Measurements from ENCODE around the gene KIFAP3.

DNA sequence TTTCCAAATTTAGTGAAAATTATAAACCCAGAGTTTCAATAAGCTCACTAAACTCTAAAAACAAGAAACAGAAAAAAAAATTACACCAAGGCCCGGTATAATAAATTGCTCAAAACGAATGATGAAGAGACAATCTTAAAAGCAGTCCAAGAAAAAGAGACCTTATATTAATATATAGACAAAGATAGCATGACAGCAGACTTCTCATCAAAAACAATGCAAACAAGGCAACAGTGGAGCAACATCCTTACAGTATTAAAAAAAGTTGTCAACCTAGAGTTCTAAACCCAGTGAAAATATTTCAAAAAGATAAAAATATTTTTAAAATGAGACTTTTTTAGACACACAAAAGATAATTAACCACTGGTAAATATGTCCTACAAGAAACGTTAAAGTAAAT lies 46.7 kb downstream of the KIFAP3 start:
- no peak for TF ChIP-seq CTCF (IDR thresholded peaks at IDR 0.05; ENCODE audit: insufficient read depth, low read length)
- TF ChIP-seq POLR2AphosphoS5 (IDR thresholded peaks at IDR 0.05; ENCODE audit: low read depth): no peak
- TF ChIP-seq, protein P1, sequence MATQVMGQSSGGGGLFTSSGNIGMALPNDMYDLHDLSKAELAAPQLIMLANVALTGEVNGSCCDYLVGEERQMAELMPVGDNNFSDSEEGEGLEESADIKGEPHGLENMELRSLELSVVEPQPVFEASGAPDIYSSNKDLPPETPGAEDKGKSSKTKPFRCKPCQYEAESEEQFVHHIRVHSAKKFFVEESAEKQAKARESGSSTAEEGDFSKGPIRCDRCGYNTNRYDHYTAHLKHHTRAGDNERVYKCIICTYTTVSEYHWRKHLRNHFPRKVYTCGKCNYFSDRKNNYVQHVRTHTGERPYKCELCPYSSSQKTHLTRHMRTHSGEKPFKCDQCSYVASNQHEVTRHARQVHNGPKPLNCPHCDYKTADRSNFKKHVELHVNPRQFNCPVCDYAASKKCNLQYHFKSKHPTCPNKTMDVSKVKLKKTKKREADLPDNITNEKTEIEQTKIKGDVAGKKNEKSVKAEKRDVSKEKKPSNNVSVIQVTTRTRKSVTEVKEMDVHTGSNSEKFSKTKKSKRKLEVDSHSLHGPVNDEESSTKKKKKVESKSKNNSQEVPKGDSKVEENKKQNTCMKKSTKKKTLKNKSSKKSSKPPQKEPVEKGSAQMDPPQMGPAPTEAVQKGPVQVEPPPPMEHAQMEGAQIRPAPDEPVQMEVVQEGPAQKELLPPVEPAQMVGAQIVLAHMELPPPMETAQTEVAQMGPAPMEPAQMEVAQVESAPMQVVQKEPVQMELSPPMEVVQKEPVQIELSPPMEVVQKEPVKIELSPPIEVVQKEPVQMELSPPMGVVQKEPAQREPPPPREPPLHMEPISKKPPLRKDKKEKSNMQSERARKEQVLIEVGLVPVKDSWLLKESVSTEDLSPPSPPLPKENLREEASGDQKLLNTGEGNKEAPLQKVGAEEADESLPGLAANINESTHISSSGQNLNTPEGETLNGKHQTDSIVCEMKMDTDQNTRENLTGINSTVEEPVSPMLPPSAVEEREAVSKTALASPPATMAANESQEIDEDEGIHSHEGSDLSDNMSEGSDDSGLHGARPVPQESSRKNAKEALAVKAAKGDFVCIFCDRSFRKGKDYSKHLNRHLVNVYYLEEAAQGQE (IDR thresholded peaks at IDR 0.05; ENCODE audit: insufficient replicate concordance, low read depth): no peak
- TF ChIP-seq GABPA (IDR thresholded peaks at IDR 0.05; ENCODE audit: low read depth): no peak
- no peak for TF ChIP-seq SPI1 (IDR thresholded peaks at IDR 0.05; ENCODE audit: borderline replicate concordance, low read depth)

Data from HL-60 (cell line).